Measurements from ENCODE around the gene GBP4. TPM values are rescaled to one million over a fixed set of nuclear protein-coding genes. Genes with fewer than 3 reads are reported as not detected.

GBP4 gene
- total RNA-seq, 1 donor from 2014 or later, result 6.2 TPM

- Histone ChIP-seq H3K4me3 (no peak overlapping the region), H3K27me3 (ENCODE audit: low read depth) (no peaks in the 10 kb centered on the region), H3K4me1 (no peaks in the 10 kb centered on the region), H3K36me3 (no peaks in the 10 kb centered on the region), H3K9me3 (replicated peaks) (no peaks in the 10 kb centered on the region), H3K27ac (replicated peaks) (no peak overlapping the region)
- intact Hi-C loops (cut with micrococcal nuclease), result no loop called here
- DNase-seq, result no peak
- no peak for TF ChIP-seq CTCF (IDR thresholded peaks at IDR 0.05; ENCODE audit: borderline replicate concordance)
Measured at GRCh38 chr1:89171067-89171438, 27.7 kb downstream of the GBP4 start.

GRCh38 chr1:89170170-89171066 is 28.3 kb downstream of the GBP4 start:
- Histone ChIP-seq H3K4me1 (no peaks in the 10 kb centered on the region), H3K27me3 (ENCODE audit: low read depth) (no peaks in the 10 kb centered on the region), H3K36me3 (no peaks in the 10 kb centered on the region), H3K9me3 (replicated peaks) (no peaks in the 10 kb centered on the region), H3K4me3 (no peak overlapping the region), H3K27ac (replicated peaks) (no peak overlapping the region)
- intact Hi-C loops (cut with micrococcal nuclease), result no loop called here
- no peak for DNase-seq
- no peak for TF ChIP-seq CTCF (IDR thresholded peaks at IDR 0.05; ENCODE audit: borderline replicate concordance)

- no peak for TF ChIP-seq CTCF (IDR thresholded peaks at IDR 0.05; ENCODE audit: borderline replicate concordance)
- Histone ChIP-seq H3K4me3 (no peak overlapping the region), H3K27ac (replicated peaks) (no peak overlapping the region), H3K9me3 (replicated peaks) (no peaks in the 10 kb centered on the region), H3K36me3 (no peaks in the 10 kb centered on the region), H3K27me3 (ENCODE audit: low read depth) (no peaks in the 10 kb centered on the region), H3K4me1 (no peaks in the 10 kb centered on the region)
- no peak for DNase-seq
- intact Hi-C loops (cut with micrococcal nuclease), result no loop called here
Measured at GRCh38 chr1:89169166-89169565, 29.6 kb downstream of the GBP4 start.

GRCh38 chr1:89167590-89168230 is 31.0 kb downstream of the GBP4 start:
- Histone ChIP-seq H3K4me1 (no peaks in the 10 kb centered on the region), H3K36me3 (no peaks in the 10 kb centered on the region), H3K9me3 (replicated peaks) (no peaks in the 10 kb centered on the region), H3K27ac (replicated peaks) (no peak overlapping the region), H3K27me3 (ENCODE audit: low read depth) (no peaks in the 10 kb centered on the region), H3K4me3 (no peak overlapping the region)
- intact Hi-C loops (cut with micrococcal nuclease), result no loop called here
- no peak for DNase-seq
- TF ChIP-seq CTCF (IDR thresholded peaks at IDR 0.05; ENCODE audit: borderline replicate concordance), result no peak

- no peaks in the 10 kb centered on the region for H3K4me1 ChIP-seq
- H3K9me3 ChIP-seq (replicated peaks), result peaks cover 1% of the 10 kb centered on the region
- intact Hi-C loops (cut with micrococcal nuclease), result no loop called here
- no peaks in the 10 kb centered on the region for H3K36me3 ChIP-seq
- TF ChIP-seq CTCF (IDR thresholded peaks at IDR 0.05; ENCODE audit: borderline replicate concordance), result no peak
- no peaks in the 10 kb centered on the region for H3K27me3 ChIP-seq (ENCODE audit: low read depth)
- no peak overlapping the region for H3K4me3 ChIP-seq
- H3K27ac ChIP-seq (replicated peaks), result no peak overlapping the region
- DNase-seq, result no peak
Measured at GRCh38 chr1:89166705-89167104, 32.0 kb downstream of the GBP4 start.

Measured in left ventricle myocardium inferior (tissue), 1 donor.